ENCODE measurements around the gene EXOC3L4.

EXOC3L4 gene

GRCh38 chr14:103091041-103091882 lies 3.3 kb upstream of the EXOC3L4 start:
- DNase-seq (ENCODE audit: low spot score): peak; percentile 89

- no peak for DNase-seq (ENCODE audit: low spot score)
Observed at GRCh38 chr14:103091883-103092222, 2.7 kb upstream of the EXOC3L4 start.

- DNase-seq (ENCODE audit: low spot score): no peak
Observed at GRCh38 chr14:103093856-103094405, 594 bp upstream of the EXOC3L4 start.

GRCh38 chr14:103095210-103095778 lies 769 bp downstream of the EXOC3L4 start:
- no peak for DNase-seq (ENCODE audit: low spot score)

- no peak for DNase-seq (ENCODE audit: low spot score)
Observed at GRCh38 chr14:103096387-103096786, 1.9 kb downstream of the EXOC3L4 start.

- DNase-seq (ENCODE audit: low spot score): no peak
Observed at GRCh38 chr14:103097244-103097993, 2.9 kb downstream of the EXOC3L4 start.

GRCh38 chr14:103097994-103098957 lies 3.8 kb downstream of the EXOC3L4 start:
- DNase-seq (ENCODE audit: low spot score): no peak

- DNase-seq (ENCODE audit: low spot score): peak; percentile 89
Observed at GRCh38 chr14:103099081-103099732, 4.7 kb downstream of the EXOC3L4 start.

GRCh38 chr14:103099733-103100280 lies 5.3 kb downstream of the EXOC3L4 start:
- no peak for DNase-seq (ENCODE audit: low spot score)

GRCh38 chr14:103100281-103101121 lies 6.0 kb downstream of the EXOC3L4 start:
- DNase-seq (ENCODE audit: low spot score): no peak

- no peak for DNase-seq (ENCODE audit: low spot score)
Observed at GRCh38 chr14:103101257-103101962, 6.9 kb downstream of the EXOC3L4 start.

- no peak for DNase-seq (ENCODE audit: low spot score)
Observed at GRCh38 chr14:103101963-103102688, 7.6 kb downstream of the EXOC3L4 start.

- no peak for DNase-seq (ENCODE audit: low spot score)
Observed at GRCh38 chr14:103102689-103103260, 8.2 kb downstream of the EXOC3L4 start.

GRCh38 chr14:103103461-103104388 lies 9.2 kb downstream of the EXOC3L4 start:
- peak; percentile 98 for DNase-seq (ENCODE audit: low spot score)

GRCh38 chr14:103104389-103104653 lies 9.8 kb downstream of the EXOC3L4 start:
- no peak for DNase-seq (ENCODE audit: low spot score)

GRCh38 chr14:103104654-103105452 lies 10.3 kb downstream of the EXOC3L4 start:
- peak; percentile 89 for DNase-seq (ENCODE audit: low spot score)

All from HuH-7.5 (cell line).